Ureter (tissue), 1 donor: Measurements from ENCODE around the gene SLC39A13. TPM values are rescaled to one million over a fixed set of nuclear protein-coding genes. Genes with fewer than 3 reads are reported as not detected.

Experiments
- DNase-seq: peaks from one replicate; pipeline ENCODE4 v3.0.0-alpha.2; 2020; ENCODE audit warnings: low spot score
- total RNA-seq: library from RNA; stranded (reverse); gene quantifications from one replicate; pipeline ENCODE4 v1.2.4, GENCODE V29; 2023
- donor health status: DM: yes; HTN: yes; CAD: no.

The SLC39A13 gene
- total RNA-seq = 40.4 TPM

GRCh38 chr11:47407746-47408590, at the start of gene SLC39A13:
Gene SLC39A13, plus strand, starts transcription at chr11:47408590. Its CDS starts 1,505 bp downstream, at chr11:47410095.
- peak; percentile 97 for DNase-seq

DNA sequence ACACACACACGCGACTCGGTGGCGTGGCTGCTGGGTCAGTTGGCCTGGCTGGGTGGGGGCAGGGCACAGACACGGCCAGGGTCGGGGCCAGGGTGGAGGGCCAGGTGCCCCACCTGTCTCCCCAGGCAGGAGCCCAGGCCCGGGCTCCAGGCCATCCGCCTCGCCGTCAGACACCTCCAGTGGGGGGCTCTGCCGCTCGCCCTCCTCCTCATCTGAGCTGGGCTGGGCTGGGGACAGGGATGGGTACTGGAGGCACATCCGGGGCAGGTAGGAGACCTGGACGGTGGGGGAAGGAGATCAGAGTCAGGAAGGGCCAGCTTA, 49.7 kb upstream of the SLC39A13 start:
- no peak for DNase-seq

DNA sequence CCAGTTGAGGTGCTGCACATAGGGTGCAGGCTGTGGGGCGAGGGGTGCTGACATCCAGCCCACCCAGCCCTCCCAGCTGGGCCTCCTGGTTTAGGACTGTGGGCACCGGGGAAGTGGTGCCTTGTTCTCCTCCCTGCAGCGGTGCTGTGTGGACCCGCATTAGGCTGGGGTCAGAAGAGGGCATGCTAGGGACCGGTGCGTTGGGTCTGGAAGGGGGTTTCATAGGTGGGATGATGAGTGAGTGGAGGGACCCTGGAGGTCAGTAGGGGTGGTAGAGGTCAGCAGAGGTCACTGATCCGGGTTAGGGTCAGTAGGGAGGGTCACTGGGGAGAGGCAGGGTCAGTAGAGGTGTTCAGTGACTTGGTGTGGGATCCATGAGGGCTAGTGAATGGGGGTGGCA, 49.2 kb upstream of the SLC39A13 start:
- DNase-seq = no peak

DNA sequence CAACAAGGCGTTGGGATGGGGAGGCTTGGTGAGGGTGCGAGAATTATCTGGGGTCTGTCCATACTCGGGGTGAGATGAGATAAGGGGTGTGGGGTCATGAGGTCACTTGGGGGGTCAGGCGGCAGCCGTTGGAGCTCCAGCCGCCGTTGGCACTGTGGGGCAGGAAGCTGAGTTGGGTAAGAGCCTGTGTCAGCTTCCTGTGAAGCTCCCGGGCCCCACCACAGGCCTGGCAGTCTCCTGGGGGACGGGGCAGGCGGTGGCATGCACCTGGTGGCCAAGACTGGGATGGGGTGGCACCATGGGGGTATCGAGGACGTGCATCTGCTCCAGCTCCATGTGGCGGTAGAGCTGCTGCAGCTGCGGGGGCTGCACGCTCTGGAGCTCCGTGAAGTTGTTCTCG, 48.8 kb upstream of the SLC39A13 start:
- DNase-seq = no peak

DNA sequence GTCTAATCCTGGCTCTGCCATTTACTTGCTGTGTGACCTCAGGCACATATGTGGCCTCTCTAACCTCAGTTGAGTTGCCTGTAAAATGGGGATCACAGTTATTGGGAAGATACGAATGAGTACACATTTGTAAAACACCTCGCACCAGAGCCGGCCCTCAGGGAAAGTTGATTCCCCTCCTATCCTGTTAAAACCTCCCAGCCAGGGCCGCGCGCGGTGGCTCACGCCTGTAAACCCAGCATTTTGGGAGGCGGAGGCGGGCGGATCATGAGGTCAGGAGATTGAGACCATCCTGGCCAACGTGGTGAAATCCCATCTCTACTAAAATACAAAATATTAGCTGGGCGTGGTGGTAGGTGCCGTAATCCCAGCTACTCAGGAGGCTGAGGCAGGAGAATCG, 48.0 kb upstream of the SLC39A13 start:
- no peak for DNase-seq

- no peak for DNase-seq
Observed at GRCh38 chr11:47361419-47361818, 47.0 kb upstream of the SLC39A13 start.

DNA sequence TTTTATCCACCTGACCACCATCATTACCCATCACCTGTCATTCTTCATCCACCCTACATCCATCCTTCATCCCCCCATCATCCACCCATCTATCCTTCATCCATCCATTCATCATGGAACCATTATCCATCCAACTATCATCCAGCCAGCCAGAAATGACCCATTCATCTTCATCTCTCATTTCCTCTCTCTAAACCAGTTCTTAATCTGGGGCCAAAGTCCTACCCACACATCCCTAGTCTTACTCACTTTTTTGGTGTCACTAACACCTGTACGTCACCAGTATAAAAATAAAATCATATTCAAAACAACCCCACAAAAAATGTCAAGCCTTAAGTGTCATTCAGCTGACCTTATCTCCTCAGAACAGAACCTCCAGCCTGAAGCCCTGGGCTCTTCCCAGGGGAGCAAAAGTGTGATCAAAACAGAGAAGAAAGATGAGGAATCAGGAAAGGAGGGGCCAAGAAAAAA, 42.3 kb upstream of the SLC39A13 start:
- DNase-seq = no peak

DNA sequence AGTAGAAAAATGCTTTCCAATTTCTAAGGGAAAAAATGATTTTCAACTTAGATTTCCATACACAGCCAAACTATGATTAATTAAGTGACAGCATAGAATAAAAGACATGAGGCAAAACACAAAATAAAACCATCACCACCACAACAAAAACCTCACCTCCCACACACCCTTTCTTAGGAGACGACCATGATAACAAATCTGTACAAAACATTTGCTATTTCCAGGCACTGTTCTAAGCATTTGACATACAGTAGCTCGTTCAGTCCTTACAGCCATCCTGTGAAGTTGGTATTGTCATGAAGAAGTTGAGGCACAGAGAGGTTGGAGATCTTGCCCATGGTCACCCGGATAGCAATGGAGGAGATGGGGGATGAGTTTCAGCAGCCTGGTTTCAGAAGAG, 38.7 kb upstream of the SLC39A13 start:
- no peak for DNase-seq

- no peak for DNase-seq
Observed at GRCh38 chr11:47372422-47372821, 36.0 kb upstream of the SLC39A13 start.

GRCh38 chr11:47373876-47374719, 34.3 kb upstream of the SLC39A13 start:
- DNase-seq = peak; percentile 86

DNA sequence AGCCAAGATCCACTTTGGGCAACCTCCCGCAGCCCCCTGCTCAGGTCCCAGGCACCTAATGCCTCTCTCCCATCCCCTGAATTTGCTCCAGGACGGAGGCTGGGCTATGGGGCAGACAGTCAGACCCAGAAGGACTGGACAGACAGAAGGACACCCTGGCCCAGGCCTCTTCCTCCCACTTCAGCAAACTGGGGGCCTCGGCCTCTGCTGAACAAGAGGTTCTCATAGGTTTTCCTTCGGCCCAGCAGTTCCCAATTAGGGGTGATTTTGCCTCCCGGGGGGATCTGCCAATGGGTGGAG, 33.7 kb upstream of the SLC39A13 start:
- DNase-seq = no peak

- no peak for DNase-seq
Observed at GRCh38 chr11:47375020-47375419, 33.4 kb upstream of the SLC39A13 start.

- no peak for DNase-seq
Observed at GRCh38 chr11:47375546-47376085, 32.8 kb upstream of the SLC39A13 start.

GRCh38 chr11:47376107-47376524, 32.3 kb upstream of the SLC39A13 start:
- DNase-seq = no peak

DNA sequence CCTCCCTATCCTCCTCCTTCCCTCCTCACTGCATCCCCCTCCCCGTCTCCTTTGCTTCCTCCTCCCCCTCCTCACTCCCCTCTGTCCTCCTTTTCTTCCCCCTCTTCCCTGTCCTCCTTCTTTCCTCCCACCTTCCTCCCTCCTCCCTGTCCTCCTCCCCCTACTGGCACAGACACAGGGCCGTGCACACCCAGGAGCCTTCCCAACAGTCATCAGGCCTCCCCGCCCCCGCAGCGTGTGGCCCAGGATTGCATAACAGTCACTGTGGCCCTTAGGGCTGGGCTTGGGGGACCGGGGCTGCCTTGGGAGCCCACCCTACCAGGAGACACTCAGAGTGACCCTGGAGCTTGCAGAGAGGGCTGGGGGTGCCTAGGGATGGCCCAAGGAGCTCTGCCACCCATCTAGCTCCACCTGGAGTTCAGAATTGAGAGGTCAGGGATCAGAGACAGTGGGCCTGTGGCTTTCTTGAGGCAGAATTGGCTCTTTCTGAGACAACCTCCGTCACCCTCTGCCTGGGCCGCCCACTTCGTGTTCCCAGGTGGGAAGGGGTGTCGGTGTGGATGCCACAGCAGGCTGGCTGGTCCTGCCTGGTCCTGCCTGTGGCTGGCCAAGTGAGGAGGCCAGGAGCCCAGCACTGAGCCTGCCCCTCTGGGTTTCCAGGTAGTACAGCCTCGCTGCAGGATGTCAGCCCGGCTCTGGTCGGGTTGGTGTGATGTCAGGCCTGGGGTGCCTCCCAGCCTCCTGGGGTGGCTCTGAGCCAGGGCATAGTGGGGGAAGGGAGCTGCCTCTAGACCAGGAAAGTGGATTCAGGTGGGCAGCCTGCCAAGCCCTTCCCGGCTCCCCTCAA, 31.6 kb upstream of the SLC39A13 start:
- DNase-seq = no peak

- DNase-seq = no peak
Observed at GRCh38 chr11:47377571-47378009, 30.8 kb upstream of the SLC39A13 start.

DNA sequence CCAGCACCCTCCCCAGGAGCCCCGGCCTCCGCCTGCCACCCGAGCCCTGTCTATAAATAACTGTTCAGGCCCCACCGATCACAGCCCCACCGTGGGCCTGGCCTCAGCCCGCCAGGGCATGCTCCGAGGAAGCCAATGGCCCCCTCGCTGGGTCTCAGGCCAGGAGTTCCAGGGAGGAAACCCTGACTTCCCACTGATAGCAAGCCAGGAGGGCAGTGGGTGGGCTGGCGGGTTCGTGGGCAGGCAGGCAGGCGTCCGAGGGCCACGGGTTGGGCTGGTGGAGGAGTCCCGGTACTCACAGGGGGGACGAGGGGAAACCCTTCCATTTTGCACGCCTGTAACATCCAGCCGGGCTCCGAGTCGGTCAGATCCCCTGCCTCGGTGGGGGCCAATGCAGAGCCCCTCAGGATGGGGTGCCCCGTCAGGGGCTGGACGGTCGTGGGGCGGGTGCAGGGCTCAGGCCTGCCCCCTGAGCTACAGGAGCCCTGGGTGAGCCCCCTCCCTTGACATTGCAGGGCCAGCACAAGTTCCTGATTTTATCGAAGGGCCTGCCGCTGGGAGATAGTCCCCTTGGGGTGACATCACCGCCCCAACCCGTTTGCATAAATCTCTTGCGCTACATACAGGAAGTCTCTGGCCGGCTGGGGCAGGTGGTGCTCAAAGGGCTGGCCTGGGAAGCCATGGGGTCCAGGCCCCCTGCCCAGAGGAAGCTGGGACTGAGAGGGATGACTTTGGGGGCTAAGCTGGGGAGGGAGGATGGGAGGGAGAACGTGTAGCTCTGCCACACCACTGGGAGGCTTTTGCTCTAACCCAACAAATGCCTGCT, 30.2 kb upstream of the SLC39A13 start, which contains the start of gene SPI1:
TSS of gene SPI1 (minus strand) at position 538 of the 826 bp plus-strand sequence. CDS start at position 344, 194 bp downstream.
- DNase-seq = no peak

DNA sequence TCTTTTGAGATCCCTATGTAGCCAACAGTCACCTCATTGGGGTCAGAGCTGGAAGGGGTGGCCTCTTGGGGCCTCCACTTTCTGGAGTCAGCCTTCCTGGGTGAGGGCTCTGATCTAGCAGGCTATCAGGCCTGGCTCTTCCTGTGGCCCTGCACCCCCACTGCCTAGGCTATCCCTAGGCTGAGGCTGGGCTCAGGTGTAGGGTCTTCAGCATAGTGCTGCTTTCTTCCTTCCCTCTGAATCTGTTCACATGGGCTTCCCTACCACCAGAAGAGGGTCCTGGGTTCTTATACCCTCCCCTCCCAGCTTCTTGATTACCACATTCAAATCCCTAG, 29.6 kb upstream of the SLC39A13 start:
- no peak for DNase-seq

DNA sequence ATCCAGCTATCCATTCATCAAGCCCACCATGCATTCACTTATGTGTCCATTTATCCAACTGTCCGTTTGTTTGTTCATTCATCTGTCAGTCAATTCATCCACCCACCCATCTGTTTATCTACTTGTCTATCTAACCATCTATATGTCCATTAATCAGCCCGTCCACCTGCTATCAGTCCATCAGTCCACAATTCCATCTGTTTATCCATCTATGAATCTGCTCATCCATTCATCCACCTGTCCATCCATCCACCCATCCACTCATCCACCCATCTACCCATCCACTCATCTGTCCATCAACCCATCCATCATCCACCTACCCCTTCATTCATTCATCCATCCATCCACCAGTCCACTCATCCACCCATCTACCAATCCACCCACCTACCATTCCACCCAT, 29.1 kb upstream of the SLC39A13 start:
- no peak for DNase-seq

DNA sequence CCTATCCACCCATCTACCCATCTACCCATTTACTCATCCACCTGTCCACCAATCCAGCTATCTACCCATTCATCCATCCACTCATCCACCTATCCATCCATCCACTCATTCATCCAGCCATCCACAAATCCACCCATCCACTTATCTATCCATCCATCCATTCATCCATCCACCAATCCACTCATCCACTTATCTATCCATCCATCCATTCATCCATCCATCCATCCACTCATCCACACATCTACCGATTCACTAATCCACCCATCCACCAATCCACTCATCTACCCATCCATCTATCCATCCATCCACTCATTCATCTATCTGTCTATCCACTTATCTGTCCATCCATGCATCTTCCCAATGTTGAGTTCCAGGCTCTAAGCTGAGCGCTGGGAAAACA, 28.3 kb upstream of the SLC39A13 start:
- DNase-seq = no peak

GRCh38 chr11:47383071-47383470, 25.3 kb upstream of the SLC39A13 start:
- DNase-seq = no peak
